GF-D8 (cell line): ENCODE results near the gene VPS37B.

ENCODE experiments used
- DNase-seq: peaks from one replicate; lab custom pipeline; 2025; lab: John Stamatoyannopoulos, UW

VPS37B gene

DNA sequence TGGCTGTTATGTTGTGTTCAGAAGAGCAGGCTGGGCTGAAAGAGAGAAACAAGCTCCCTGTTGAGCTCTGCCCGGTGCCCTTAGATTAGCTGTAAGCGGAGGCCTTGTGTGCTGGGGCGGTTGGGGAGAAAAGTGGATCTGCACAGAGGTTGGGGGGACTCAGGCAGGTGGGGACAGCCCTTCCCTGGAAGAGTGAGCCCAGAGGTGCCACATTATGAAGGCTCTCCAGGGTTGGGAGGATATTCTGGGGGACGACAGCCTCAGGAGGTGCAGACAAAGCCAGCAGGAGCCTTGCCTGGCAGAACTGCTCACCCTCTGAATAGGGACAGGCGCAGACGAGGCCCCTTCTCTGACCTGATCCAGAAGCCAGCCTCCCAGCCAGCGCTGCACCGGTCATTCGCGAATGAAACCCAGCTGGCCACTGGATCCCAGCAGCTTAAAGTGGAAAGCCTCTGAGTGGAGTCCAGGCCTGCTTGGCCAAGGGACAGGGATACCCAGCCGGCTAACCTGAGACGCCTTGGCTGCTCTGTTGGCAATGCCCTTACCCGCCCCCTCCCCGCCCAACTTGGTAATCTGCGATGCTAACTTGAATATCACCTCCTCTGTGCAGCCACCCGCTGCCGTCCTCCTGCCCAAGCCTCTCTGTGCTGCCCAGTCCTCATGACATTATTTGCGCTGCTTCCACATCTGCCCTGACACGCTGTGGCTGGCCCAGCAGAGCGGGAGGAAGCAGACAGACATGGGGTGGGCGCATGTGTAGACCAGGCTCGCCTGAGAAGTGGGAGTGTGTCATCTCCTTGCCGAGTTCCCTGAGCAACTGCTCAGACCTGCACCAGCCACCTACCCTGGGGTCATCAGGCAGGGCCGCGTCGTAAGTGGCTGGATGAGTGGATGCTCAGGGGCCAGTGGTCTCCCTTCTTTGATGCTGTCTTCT is 55.1 kb downstream of the VPS37B start:
- no peak for DNase-seq

GRCh38 chr12:122839907-122840554 is 55.9 kb downstream of the VPS37B start:
- DNase-seq: no peak

GRCh38 chr12:122838841-122839240 is 57.1 kb downstream of the VPS37B start:
- DNase-seq: no peak

DNA sequence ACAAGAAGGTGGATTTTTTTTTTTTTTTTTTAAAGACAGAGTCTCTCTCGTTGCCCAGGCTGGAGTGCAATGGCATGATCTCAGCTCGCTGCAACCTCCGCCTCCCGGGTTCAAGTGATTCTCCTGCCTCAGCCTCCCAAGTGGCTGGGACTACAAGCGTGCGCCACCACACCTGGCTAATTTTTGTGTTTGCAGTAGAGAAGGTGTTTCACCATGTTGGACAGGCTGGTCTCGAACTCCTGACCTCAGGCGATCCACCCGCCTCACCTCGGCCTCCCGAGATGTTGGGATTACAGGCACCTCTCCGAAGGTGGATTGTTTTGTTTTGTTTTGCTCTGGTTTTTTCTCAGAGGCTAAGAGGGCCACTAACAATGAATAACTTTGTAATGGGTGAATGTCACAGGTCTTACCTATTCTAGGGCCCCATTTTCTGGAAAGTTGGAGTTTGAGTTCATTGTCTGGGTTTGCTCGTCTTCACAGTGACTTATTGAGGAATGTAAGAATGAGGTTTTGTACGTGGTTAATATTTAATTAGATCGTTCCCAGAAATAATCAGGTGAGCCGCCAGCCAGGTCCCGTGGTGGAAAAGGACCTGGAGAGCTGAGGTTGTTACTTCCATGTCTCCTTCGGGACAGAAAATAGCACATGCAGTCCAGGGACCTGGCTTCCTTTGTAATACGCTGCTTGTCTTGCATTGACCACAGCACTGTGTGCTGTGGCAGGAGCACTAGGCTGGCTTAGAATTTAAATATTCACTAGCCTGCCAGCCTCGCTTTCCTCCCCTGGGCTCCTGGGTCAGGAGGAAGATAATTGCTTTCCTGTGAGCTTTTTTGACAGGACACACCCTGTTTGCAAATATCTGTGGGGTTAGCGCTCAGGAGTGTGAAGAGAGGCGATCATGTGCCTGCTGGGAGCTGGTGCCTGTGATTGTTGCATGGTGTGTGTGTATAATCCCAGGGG is 58.3 kb downstream of the VPS37B start:
- no peak for DNase-seq

- no peak for DNase-seq
Measured at GRCh38 chr12:122836027-122836921, 59.6 kb downstream of the VPS37B start.

DNA sequence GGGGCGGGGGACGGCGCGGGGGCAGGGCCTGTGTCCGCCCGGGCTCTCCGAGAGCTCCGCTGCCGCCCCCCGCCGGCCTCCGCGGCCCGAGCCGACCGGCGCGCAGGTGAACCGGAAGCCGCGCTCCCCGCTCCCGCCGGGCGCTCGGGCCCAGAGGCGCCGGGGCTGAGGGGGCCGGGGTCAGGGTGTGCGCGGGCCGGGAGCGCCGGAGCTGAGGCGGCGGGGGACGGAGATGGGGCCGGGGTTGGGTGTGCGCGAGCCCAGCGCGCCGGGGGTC is 60.2 kb downstream of the VPS37B start:
- DNase-seq: no peak

DNA sequence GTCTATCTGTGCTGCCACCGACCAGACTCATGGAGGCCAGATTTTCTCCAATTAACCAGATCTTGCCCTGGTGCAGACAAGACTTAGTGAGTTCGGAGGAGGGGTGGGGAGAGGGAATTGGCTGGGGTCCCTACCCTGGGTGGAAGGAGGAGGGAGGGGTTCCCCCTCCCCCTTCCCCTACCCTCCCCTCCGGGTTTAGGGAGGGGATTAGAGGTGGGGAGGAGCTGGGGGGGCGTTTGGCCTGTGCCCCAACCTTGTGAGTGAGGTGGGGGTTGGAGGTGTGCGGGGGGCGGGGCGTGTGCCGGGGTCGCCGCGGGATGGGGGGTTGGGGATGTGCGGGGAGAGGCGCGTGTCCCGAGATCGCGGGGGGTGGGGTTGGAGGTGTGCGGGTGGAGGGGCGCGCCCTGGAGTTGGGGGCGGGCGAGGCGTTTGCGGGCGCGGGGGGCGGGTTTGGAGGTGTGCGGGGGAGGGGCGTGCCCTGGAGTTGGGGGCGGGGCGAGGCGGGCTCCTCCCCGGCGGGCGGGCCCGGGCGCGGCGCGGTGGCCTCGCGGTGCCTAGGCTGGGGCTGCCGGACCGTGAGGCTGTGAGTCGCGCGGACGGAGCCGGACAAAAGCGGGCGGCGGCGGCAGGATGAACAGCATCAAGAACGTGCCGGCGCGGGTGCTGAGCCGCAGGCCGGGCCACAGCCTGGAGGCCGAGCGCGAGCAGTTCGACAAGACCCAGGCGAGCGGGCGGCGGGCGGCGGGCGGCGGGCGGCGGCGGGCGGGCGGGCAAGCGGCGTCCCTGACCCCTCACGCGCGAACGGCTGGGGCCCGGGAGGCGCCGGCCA is 60.8 kb downstream of the VPS37B start, which contains the start of gene HIP1R:
HIP1R (plus strand) TSS at position 537 of the 829 bp plus-strand sequence; CDS start at position 631, 94 bp downstream.
- DNase-seq: no peak

- DNase-seq: no peak
Measured at GRCh38 chr12:122834104-122834920, 61.6 kb downstream of the VPS37B start.

GRCh38 chr12:122830517-122831214 is 65.3 kb downstream of the VPS37B start:
- no peak for DNase-seq

GRCh38 chr12:122827258-122827657 is 68.7 kb downstream of the VPS37B start:
- no peak for DNase-seq

GRCh38 chr12:122825773-122826724 is 69.9 kb downstream of the VPS37B start:
- DNase-seq: no peak

- DNase-seq: no peak
Measured at GRCh38 chr12:122823429-122823828, 72.5 kb downstream of the VPS37B start.

DNA sequence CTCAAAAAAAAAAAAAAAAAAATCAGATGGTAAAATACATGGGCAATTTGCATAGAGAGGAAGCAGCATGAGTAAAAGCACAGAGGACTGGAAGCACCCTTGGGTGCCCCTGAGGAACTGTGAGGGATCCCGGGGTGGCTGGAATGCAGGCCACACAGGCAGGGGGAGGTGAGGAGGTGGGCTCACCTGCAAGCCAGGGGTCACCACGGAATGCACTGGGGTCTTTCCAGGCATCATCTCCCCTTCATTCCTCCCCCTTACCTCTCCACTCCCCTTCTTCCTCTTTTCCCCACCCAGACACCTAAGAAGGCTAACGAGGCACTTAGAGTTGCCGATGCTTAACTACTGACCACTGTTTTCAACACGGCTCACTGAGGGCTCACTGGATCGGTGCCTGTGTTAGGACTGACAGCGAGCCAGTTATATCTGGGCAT is 75.1 kb downstream of the VPS37B start:
- DNase-seq: no peak

DNA sequence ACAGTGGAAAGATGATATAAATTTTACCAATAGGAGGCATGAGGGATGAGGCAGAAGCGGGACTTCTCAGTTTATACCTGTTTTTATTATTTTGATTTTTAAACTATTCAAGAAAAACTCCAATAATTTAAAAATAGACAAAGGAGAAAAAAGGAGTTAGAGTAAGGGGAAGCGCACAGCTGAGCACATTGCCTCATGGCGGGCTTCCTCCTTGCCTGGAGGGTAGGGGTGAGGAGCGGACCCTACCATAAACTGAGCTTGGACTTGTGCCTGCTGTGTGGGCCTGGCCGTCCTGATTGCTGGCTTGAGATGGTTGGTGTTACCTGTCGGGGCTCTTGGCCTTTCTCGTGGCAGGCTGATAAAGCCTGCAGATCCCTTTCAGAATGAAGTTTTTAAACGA is 75.8 kb downstream of the VPS37B start:
- DNase-seq: no peak

GRCh38 chr12:122819209-122819785 is 76.6 kb downstream of the VPS37B start:
- DNase-seq: no peak
